GM12864 (cell line): ENCODE measurements around the gene DLGAP1.

Experiments used
- DNase-seq: peaks from one replicate; pipeline ENCODE4 v3.0.0-alpha.2; 2011; ENCODE audit warnings: low read depth
- H3K4me3 ChIP-seq: 2 replicates; pipeline ENCODE4 v1.5.1; 2011; ENCODE audit warnings: mild to moderate bottlenecking, low read depth, low read length, control low read depth
- TF ChIP-seq, protein P1 (sequence below): IDR thresholded peaks from 2 replicates; pipeline ENCODE4 v1.5.1; 2011; ENCODE audit warnings: low read depth, mild to moderate bottlenecking, moderate library complexity, low read length, control low read depth, inconsistent platforms; ENCODE audit errors: missing control alignments

Gene DLGAP1

DNA sequence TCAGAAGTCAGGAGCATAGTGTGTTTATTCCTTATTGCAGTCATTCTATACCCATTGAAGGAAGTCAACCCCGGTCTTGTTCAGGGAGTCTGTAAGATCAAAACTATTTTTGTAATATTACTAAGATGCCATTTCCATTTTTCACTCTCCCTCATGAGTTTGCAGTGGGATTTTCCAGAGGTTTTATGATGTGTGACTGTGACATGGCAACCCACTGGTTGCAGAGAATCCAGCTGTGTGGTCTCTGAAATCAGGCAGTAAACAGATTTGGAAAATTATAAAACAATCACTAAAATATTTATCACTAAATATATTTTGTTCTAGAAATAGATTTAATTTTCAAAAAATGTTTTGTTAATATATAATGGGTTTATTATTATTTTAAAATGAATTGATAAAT is 38.1 kb downstream of the DLGAP1 start:
- H3K4me3 ChIP-seq: no peak overlapping the region
- no peak for DNase-seq
- TF ChIP-seq, protein P1, sequence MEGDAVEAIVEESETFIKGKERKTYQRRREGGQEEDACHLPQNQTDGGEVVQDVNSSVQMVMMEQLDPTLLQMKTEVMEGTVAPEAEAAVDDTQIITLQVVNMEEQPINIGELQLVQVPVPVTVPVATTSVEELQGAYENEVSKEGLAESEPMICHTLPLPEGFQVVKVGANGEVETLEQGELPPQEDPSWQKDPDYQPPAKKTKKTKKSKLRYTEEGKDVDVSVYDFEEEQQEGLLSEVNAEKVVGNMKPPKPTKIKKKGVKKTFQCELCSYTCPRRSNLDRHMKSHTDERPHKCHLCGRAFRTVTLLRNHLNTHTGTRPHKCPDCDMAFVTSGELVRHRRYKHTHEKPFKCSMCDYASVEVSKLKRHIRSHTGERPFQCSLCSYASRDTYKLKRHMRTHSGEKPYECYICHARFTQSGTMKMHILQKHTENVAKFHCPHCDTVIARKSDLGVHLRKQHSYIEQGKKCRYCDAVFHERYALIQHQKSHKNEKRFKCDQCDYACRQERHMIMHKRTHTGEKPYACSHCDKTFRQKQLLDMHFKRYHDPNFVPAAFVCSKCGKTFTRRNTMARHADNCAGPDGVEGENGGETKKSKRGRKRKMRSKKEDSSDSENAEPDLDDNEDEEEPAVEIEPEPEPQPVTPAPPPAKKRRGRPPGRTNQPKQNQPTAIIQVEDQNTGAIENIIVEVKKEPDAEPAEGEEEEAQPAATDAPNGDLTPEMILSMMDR: no peak

DNA sequence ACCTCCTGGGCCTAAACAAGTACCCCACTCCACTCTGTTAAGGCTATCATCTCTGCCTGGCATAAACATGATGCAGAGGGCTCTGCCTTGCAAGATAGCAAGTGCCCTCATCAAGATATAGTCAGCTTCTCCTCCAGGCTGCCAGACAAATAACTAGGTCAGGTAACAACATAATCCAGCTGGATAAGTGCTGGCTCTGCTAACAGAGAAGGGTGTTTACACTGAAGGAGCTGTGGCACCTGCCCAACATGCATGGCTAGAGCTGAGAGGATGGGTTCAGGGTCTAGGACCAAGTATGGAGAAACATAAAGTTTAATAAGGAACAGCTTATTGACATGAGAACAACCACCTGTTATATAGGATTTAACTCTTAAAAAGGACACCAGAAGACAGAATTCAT is 42.8 kb downstream of the DLGAP1 start:
- TF ChIP-seq, protein P1: no peak
- H3K4me3 ChIP-seq: no peak overlapping the region
- no peak for DNase-seq

DNA sequence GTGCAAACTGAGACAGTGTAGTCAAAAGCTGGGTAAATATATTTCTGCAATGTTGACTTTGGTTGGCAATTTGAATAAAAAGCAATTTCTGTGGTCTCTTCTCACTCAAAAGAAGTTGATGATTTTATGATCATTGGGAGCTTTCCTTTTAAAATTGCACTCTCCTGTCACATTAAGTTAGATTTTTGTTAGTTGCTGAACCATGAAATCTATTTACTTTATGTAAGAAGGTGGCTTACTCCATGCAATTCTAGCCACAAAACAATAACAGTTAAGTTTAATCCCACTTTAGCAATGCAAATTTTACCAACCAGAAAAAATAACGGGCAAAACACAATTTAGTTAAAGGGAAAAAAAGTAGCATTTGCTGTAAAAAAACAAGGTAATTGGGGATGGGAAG is 48.3 kb downstream of the DLGAP1 start:
- no peak for DNase-seq
- TF ChIP-seq, protein P1: no peak
- no peak overlapping the region for H3K4me3 ChIP-seq

- H3K4me3 ChIP-seq: no peak overlapping the region
- TF ChIP-seq, protein P1: no peak
- DNase-seq: no peak
Observed at GRCh38 chr18:4405965-4406364, 49.1 kb downstream of the DLGAP1 start.

DNA sequence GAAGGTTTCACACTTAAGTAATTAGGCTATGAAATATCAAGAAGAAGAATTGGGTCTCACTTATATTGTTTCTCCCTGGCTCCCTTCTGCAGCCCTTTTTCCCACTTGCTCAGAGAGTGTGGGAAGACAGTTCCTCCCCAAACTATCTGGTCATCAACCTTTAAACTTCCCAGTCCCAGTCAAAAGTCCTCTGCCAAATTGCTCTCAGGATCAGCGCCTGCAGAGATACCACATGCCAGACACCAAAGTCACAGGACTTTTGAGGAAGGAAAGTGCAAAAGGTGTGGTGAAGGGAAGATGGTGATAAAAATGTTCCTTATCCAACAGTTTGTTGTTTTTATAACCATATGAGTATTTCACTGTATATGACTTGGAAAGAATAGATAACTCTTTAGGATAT is 51.3 kb downstream of the DLGAP1 start:
- TF ChIP-seq, protein P1: no peak
- no peak overlapping the region for H3K4me3 ChIP-seq
- DNase-seq: no peak

GRCh38 chr18:4400911-4401310 is 54.2 kb downstream of the DLGAP1 start:
- TF ChIP-seq, protein P1: no peak
- no peak overlapping the region for H3K4me3 ChIP-seq
- DNase-seq: no peak

- TF ChIP-seq, protein P1: no peak
- H3K4me3 ChIP-seq: no peak overlapping the region
- no peak for DNase-seq
Observed at GRCh38 chr18:4399929-4400328, 55.2 kb downstream of the DLGAP1 start.
